ENCODE data around the gene CAPNS2.

DNA sequence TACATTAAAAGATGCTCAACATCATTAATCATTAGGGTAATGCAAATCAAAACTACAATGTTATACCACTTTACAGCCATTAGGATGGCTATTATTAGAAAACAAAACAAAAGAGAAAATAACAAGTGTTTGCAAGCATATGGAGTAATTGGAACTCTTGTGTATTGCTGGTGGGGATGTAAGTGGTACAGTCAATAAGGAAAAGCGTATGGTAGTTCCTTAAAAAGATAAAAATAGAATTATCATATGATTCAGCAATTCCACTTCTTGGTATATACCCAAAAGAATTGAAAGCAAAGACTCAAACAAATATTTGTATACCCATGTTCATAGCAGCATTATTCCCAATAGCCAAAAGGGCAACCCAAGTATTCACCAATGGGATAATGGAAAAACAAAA is 1.4 kb upstream of the CAPNS2 start:
- TF ChIP-seq, protein P1, sequence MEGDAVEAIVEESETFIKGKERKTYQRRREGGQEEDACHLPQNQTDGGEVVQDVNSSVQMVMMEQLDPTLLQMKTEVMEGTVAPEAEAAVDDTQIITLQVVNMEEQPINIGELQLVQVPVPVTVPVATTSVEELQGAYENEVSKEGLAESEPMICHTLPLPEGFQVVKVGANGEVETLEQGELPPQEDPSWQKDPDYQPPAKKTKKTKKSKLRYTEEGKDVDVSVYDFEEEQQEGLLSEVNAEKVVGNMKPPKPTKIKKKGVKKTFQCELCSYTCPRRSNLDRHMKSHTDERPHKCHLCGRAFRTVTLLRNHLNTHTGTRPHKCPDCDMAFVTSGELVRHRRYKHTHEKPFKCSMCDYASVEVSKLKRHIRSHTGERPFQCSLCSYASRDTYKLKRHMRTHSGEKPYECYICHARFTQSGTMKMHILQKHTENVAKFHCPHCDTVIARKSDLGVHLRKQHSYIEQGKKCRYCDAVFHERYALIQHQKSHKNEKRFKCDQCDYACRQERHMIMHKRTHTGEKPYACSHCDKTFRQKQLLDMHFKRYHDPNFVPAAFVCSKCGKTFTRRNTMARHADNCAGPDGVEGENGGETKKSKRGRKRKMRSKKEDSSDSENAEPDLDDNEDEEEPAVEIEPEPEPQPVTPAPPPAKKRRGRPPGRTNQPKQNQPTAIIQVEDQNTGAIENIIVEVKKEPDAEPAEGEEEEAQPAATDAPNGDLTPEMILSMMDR (IDR thresholded peaks at IDR 0.05), result no peak
- no peak for TF ChIP-seq POLR2A (IDR thresholded peaks at IDR 0.05)
